ENCODE results near the gene DRD2.

DNA sequence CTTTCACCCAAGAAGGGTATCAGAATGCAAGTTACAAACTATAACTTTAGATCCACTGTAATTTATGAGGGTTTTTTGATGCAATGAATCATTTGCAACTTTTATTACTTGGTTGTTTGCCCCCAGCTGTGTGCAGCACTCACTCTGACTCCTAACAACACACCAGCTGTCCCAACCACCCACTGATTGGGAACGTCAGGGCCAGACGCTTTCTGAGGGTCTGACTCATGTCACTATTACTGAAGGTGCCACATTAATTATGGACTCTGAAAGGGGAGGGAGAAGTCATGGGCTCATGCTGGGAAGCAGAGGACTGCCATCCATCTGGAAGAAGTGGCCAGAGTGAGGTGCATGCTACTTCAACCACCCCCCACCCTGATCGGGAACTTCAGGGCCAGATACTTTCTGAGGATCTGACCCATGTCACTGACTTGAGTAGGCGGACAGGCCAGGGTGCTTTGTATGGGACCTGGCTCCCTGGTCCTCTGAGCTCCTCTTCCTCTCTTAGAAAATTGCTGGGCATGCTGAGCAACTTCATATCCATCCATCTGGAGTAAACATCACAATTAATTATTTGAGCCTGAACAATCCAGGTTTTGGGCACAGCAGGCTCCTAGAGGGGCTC lies 44.9 kb upstream of the DRD2 start:
- TF ChIP-seq POLR2A (IDR thresholded peaks at IDR 0.05; ENCODE audit: low read depth, low read length), result no peak
- TF ChIP-seq POLR2AphosphoS5 (IDR thresholded peaks at IDR 0.05; ENCODE audit: low read depth, low read length), result no peak
- no peak for TF ChIP-seq TAF1 (IDR thresholded peaks at IDR 0.05; ENCODE audit: borderline replicate concordance, low read depth, low read length)

Data from GM12892 (cell line).